Kasumi-1 (cell line): Measurements from ENCODE around the gene SCYL1.

ENCODE experiments used
- DNase-seq, 2 experiments: peaks; one replicate each; lab custom pipeline; 2025; lab: John Stamatoyannopoulos, UW

The SCYL1 gene

DNA sequence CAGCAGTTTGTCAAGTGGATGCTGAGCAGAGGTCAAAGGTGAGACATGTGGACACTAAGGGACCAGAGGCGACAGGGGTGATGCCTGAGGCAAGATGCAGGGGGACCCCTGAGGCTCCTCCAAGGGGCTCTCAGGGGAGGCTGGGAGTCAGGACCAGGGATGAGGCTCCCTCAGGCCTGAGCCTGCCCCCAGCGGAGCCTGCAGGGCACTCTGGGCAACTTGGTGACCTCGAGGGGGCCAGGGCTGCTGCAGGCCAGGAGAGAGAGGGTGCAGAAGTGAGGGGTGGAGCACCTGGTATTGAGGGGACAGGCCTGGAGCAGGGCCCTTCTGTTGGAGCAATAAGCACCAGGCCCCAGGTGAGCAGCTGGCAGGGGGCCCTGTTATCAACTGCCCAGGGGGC lies 57.0 kb downstream of the SCYL1 start:
- no peak for DNase-seq

DNA sequence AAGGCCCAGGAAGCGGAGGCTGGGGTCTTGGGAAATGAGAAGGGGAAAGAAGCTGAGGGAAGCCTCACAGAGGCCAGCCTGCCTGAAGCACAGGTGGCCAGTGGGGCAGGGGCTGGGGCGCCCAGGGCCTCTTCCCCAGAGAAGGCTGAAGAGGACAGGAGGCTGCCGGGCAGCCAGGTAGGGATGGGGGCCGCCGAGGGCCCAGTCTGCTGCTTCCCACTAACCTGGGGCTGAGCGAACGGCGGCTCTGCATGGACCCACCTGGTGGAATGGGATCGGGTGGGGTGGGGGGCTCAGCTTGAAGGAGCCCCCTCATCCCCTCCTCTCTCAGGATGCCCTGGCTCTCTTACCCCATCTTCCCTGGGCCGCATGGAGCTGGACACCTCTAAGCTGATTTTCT lies 58.7 kb downstream of the SCYL1 start:
- no peak for DNase-seq

DNA sequence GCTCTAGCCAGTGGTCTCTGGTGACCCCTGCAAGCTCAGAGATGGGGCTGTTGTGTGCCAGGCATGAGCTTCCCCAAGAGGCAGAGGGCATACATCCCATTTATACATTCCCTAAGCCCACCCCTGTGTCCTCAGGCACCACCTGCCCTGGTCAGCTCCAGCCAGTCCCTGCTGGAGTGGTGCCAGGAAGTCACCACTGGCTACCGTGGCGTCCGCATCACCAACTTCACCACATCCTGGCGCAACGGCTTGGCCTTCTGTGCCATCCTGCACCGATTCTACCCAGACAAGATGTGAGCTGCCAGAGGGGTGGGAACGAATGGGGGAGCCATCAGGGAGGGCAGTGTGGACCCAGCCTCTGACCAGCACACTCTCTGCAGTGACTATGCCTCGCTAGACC lies 59.2 kb downstream of the SCYL1 start:
- DNase-seq = no peak

DNA sequence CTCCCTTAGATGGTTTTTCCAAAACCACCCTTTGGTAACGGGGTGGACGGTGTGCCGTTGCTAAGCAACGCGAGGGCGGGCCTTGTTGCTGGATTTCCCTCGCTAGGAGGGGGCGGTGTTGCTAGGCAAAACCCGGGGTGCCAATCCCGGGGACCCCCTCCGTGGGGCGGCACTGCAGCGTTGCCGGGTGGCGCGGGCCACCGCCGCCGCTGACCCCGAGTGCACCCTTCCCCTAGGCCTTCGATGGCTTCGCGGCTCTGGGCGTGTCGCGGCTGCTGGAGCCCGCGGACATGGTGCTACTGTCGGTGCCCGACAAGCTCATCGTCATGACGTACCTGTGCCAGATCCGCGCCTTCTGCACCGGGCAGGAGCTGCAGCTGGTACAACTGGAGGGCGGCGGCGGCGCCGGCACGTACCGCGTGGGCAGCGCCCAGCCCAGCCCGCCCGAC lies 59.9 kb downstream of the SCYL1 start:
- no peak for DNase-seq

DNA sequence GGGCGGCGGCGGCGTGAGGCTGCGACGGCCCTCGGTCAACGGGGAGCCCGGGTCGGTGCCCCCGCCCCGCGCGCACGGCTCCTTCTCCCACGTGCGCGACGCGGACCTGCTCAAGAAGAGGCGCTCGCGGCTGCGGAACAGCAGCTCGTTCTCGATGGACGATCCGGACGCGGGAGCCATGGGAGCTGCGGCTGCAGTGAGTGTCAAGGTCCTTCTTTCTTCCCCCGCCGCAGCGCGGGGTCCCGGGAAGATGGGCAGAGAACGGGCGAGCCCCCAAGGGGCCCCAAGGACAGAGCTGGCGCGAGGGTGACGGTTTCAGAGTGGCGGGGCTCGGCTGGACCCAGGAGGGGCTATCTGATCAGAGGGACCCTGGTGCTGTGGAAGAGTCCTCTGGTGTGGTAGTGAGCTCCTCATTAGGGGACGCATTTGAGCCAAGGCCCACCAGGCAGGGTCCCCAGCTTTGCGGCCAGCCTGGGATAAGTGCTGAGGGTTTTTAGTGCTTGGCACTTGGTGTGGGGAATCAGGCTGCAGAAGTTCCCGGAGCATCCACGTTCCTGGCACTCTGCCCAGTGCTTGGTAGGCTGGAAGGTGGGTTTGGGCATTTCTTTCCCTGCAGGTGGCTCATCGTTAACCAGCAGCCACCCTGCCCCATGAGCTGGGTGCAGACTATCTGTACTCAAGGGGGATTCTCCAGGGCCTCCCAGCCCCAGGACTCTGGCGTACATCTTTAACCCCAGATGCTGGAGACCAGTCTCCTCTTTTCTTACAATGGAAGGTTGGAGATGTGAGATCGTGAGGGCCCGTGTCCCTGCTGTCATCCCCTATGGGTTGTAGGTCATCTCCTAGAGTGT lies 60.7 kb downstream of the SCYL1 start:
- DNase-seq = no peak

DNA sequence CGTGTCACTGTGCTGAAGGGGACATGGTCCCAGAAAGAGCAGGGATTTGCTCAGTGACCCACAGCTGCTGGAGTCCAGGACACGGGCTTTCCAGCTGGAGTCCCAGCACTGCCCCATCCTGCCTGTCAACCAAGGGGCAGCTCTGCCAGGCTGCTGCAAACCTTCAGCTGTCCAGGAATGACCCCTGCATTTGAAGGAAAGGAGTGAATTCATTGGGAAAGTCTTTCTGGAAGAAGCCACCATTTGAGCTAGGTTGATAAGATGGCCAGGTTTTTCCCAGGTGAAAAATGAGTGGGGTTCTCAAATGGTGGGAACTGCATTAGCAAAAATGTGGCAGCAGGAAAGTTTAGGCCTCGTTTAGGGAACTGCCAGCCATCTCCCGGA lies 61.4 kb downstream of the SCYL1 start:
- DNase-seq = no peak

DNA sequence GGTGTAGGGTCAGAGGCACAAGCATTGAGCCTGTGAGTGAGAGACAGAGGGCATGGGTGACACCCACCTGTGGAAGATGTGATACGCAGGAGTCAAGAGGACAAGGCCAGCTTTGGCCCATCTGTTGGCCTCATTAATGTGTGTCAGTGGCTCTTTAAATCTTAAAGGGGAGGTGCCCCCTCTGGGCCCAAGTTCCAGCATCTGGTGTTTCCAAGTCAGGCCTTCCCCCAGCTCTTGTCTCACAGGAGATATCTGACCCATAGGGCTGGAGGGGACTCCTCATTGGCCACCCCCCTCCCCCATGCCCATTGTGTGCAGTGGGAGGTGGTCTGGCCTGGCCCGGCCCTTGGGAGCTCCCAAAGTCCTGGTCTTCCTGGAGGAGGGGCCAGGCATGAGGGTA lies 61.8 kb downstream of the SCYL1 start:
- no peak for DNase-seq
